GM19452 (cell line): Measurements from ENCODE around the gene ETFDH.
A peak's percentile ranks its signal among the peaks of the same experiment; 100 is the strongest.
"Not testable (repeated sequence)": the region's sequence is repeated elsewhere in the genome, so short reads cannot be mapped to it uniquely, and the experiment has no call there.

Experiments used
- ATAC-seq: cut with Tn5 transposase; IDR thresholded peaks from one replicate; pipeline ENCODE4 v1.9.1; 2021; ENCODE audit not compliant: unreplicated experiment

Gene ETFDH

DNA sequence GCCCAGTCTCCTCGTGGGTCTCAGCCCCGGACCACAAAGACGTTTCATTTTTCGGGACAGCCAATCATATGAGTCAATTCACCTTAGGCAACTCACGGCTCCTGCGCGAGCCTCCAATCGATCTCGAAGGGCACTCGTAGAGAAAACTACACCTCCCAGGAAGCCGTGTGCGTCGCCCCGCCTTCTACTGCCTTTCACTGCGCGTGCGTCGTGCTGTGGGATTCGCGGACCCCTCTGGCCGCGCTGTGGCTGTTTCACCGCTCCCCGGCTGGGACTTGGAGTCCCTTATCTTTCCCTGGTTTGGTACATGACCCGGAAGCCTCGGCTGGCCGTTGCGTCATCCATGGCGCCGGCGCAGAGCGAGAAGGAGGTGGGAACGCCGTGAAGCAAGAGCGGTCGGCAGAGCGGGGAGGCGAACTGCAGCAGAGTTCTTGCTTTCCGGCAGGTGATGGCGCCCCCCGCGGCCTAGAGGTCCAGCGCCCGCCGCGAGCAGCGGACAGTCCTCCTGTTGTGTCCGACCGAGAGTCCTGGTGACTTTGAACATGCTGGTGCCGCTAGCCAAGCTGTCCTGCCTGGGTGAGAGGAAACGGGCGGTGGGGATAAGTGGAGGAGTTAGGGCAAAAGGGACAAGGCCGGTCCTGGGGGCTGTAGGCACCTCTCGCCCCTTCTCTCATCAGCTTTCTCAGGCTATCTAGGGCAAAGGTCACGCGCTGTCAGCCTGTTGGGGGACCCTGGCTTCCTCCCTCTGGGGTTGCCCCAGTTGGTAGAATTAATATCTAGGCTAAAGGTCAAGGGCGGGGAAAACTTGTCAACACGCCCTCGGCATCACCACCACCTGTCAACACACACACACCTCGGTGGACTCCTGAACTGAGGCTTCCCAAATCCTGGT is at the start of gene ETFDH:
ETFDH (plus strand) TSS at position 382 of the 892 bp plus-strand sequence; CDS start at position 543, 161 bp downstream.
- peak; percentile 84 for ATAC-seq

DNA sequence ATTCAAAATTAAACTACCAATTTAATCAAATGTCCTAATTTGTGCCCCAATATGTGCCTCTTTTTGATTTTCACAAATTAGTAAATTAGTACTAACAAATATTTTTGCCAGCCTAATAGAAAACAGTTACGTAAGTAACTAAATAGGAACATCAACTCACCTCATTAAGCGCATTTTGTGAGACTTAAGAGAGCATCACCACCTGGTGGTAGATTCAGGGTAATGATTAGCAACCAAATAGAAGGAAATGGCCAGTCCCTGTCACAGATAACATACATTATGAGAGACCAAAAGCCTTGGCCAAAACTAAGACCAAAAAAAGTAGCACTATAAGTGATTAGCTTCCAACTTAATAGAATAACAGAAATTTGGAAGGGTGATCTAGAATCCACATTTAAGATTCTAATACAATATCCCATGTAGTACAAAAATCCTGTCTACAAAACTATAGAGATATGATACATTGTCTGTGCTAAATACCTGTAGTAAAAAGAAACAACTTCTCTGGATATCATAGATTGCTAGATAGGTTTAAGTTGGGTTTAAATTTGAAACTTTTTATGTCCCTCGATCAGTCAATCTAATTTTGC is 47.1 kb upstream of the ETFDH start:
- ATAC-seq: peak; percentile 86

DNA sequence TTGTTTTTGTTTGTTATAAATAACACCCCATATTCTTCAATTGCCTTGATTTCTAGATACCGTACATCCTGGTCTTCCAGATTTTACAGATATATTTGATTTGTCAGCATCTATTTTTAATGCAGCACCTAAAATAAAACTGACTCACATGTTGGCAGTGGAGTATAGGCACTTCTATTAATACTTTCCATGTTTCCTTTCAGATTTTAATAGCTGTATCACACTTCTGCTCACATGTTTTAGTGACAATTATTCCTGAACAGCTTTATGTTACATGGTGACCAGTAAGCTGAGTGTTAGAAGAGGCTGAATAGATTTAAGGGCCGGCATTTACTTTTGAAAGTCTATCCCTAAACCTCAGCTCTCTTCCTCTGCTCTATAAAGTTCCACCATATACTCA is 46.6 kb upstream of the ETFDH start:
- no peak for ATAC-seq

DNA sequence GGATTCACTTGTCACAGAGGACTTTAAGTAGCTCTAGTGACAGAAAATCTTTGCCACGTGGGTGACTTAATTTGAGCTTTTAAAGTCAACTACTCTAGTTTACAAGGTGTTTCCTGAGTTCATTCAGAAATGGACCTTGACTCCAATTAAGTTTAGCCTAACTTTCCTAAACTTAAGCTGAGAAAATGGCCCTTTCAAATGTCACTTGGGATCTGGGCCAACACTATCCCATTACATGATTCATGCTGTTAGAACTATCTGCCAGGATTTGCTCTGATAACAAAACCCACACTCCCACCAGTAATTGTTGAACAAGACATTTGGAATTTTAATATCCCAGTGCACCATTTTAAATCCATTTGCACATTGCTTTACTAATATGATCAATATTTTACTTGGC is 41.2 kb upstream of the ETFDH start:
- ATAC-seq: no peak

DNA sequence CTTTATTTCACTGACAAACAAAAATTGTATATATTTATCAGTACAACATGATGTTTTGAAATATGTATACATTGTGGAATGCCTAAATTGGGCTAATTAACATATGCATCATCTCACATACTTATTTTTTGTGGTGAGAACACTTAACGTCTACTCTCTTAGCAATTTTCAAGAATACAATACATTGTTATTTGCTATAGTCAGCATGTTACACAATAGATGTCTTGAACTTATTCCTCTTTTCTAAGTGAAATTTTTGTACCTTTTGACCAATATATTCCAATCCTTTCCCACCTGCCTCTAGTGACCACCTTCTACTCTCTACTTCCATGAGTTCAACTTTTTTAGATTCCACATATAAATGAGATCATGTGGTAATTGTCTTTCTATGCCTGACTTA is 35.5 kb upstream of the ETFDH start:
- no peak for ATAC-seq

DNA sequence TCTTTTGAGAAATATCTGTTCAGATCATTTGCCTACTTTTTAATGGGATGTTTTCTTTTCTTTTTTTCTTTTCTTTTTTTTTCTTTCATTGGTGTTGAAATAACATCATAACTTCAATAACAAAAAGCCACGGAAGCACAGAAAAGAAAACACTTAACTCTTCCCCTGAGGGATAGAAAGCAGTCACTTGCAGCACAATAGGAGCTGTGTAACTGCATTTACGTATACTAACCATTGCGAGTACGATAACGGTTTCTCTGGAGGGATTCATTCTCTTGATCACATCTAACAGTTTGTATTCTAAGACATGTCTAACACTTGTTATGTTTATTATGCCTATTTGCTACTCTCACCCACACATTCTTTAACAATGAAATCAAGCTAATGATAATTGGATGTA is 27.7 kb upstream of the ETFDH start:
- ATAC-seq: no peak

DNA sequence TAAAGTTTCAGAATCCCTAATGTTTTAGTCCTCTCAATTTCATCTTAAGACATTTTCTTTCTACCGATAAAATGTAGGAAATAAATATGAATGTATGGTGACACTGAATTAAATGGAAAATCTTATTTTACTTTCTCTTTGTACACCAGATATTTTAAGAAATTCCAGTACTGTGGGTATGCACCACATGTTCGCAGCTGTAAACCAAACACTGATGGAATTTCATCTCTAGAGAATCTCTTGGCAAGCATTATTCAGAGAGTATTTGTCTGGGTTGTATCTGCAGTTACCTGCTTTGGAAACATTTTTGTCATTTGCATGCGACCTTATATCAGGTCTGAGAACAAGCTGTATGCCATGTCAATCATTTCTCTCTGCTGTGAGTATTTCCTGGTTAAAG is 27.3 kb upstream of the ETFDH start:
- ATAC-seq: no peak

DNA sequence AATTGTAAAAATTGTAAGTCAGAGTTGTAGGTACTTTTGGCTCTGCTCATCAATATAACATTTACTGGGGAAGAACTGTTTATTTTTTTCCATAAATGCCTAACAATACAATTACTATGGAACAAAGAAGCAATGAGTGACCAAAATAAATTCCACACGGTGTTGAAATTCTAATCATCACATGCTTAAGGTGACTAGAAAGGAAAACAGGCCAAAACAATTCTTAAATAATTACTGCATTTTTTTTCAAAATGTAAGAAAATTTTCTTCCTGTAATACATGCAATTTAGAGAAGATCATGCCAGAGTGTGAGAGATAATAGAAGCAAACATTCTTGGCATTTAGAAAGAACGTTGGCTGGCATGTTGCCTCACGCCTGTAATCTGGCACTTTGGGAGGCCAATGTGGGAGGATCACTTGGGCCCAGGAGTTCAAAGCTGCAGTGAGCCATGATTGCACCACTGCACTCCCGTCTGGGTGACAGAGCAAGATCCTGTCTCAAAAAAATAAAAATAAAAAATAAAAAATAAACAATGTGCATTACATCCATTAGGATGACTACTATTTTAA is 22.9 kb upstream of the ETFDH start:
- ATAC-seq: no peak

DNA sequence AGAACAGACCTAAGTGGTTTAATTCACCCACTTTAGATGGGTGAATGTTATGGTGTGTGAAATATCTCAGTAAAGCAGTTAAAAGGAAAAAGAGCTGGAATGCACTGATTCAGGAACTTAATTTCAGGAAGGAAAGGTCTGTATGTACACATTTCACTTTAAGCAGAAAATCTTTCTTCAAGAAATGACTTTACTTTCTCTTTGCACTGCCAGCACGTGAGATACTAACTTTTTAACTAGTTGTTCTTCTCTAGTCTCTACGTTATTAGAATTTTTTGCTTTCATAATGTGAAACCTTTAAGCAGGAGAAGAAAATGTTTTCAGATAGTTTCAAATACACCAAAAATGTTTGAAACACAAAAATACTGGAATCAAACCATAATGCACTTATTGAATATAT is 19.2 kb upstream of the ETFDH start:
- no peak for ATAC-seq

DNA sequence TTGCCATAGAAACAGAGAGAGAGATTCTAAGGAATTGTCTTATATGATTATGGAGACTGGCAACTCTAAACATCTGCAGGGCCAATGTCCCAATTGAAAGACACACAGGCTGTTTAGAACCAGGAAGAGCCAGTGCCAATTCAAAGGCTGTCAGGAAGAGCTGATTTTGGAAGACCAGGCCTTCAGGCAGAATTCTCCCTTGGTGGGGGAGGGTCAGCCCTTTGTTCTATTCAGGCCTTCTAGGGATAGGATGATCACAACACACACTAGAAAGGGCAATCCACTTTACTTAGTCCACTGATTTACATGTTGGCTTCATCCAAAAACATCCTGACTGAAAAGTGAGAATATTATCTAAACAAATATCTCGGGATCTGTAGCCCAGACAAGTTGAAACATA is 15.7 kb upstream of the ETFDH start:
- no peak for ATAC-seq

DNA sequence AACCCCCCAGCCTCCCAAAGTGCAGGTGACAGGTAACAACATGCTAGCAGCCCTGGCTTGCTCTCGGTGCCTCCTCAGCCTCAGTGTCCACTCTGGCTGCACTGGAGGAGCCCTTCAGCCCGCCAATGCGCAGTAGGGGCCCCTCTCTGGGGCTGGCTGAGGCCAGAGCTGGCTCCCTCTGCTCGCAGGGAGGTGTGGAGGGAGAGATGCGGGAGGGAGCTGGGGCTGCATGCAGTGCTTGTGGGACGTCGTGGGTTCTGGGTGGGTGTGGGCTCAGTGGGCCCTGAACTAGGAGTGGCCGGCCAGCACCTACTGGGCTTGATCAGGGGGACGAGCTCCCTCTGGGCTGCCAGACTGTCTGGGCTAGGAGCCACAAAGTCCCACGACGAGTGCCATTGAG is 14.8 kb upstream of the ETFDH start:
- no peak for ATAC-seq

DNA sequence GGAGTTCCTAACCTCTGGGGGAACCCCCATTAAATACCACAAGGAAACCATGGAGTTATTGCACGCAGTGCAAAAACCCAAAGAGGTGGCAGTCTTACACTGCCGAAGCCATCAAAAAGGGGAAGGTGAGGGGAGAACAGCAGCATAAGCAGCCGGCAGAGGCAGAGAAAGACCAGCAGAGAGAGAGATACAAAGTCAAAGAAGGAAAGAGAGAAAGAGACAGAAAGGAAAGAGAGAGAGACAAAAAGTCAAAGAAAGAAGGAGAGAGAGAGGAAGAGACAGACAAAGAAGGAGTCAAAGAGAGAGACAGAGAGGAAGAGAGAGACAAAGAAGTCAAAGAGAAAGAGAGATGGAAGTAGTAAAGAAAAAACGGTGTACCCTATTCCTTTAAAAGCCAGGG is 8.8 kb upstream of the ETFDH start:
- ATAC-seq: not testable (repeated sequence)

DNA sequence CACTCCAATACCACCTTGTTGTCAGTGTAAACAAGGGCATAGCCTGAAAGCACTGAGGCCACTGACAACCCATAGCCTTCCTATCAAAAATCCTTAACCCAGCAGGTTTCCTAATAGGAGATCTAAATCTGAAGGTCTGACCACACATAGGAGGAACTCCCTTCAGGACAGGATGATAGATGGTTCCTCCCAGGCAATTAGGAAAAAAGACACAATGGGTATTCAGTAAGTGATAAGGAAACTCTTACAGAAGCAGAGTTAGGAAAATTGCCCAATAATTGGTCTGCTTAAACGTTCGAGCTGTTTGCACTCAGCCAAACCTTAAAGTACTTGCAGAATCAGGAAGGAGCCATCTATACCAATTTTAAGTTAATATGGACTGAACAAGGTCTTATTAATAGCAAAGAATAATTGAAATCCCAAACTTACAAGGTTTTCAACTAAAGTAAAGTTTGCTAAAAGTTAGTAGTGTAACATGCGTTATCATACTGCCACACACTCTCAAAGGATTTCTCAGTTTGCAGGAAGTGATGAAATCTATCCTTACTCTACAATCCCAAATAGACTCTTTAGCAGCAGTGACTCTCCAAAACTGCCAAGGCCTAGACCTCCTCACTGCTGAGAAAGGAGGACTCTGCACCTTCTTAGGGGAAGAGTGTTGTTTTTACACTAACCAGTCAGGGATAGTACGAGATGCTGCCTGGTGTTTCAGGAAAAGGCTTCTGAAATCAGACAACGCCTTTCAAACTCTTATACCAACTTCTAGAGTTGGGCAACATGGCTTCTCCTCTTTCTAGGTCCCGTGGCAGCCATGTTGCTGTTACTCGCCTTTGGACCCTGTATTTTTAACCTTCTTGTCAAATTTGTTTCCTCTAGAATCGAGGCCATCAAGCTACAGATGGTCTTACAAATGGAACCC is 8.1 kb upstream of the ETFDH start:
- ATAC-seq: not testable (repeated sequence)

DNA sequence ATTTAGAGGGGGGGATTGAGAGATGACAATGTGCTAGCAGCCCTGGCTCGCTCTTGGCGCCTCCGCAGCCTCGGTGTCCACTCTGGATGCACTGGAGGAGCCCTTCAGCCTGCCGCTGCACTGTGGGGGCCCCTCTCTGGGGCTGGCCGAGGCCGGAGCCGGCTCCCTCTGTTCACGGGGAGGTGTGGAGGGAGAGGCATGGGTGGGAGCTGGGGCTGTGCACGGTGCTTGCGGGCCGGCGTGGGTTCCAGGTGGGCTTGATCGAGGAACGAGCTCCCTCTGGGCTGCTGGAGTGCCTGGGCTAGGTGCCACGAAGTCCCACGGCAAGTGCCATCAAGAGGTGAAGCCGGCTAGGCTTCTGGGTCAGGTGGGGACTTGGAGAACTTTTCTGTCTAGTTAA is 7.3 kb upstream of the ETFDH start:
- no peak for ATAC-seq

DNA sequence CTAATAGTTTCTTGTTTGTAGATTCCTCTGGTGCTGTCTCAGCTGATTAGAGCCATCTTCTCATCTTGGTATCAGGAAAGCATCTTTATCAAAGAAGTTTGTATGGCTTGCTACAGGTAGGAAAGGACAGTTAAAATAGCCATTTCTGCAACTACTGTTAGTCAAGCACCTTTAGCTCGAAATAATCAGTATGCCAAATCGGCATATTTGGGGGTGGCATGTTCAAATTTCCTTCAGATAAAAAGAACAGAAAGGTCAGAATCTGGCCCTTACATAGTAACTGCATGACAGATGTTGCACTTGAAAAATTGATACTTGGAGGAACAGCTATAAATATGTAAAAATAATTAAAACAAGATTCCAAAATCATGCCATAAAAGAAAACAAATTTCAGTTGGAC is 5.2 kb upstream of the ETFDH start:
- ATAC-seq: no peak

DNA sequence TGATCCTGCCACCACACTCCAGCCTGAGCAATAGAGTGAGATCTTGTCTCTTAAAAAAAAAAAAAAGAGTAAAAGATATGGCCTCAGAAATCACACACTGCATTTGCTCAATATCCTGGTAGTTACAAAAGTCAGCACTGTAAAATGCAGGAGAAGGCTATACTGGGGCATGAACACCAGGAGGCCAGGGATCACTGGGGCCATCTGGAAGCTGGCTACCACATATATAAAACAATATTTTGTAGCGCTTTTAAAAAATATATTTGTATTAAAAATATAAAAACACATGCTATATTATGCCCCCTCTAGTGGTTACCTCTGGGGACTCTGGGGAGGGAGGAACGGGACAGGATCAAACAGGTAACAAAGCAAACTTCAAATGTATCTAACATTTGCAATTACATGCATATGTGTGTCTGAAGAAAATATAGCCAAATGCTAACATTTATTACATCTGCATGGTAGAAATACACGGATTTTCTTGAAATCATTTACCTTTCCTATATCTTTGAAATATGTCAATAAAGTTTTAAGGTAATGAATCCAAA is 4.4 kb upstream of the ETFDH start:
- ATAC-seq: no peak

DNA sequence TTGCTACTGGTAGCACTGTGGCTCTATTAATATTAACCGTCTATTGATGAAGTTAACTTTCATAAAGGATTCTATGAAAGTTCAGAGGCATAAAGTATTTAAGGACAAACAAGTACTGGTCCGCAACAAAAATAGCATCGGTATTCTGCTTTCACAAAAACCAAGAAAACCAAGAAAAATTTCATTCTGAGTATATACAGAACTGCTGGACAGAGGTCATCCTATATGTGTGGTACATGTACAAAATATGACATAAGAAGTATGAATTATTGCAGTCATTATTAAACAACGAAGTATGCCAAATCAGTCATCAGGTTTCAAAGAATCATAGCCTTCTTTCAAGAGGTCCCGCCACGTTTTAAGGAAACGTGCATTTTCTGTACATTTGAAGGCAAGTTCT is 2.8 kb upstream of the ETFDH start:
- no peak for ATAC-seq

DNA sequence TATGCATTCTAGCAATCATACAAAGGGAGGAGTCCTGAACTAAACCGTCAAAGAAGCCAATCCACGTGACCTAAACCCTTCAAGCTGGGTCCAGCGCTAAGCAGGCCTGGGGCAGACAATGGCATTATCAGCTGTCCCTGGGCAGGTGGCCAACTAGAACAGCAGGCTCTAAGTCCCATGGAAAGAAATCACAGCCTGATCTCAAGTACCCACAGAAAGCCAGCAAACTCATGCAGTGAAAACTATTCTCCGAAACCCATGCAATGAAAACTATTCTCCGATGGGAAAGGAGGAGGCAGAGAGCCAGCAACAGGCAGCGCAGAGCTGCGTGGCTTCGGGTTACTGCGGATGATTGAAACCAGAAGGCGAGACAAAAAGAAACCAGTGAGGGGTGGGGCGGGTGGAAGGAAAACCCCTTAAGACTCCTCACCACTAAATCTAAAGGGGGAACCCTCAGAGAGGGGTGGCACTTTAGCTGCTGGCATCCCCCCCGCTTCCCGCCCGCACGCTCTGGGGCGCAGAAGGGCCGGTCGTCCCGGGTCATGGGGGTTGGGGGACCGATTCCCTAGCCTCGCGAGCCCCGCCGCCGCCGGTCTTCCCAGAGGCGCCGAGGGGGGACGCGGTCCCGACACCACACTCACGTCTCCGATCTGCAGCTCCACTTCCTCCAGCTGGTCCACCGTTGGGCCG is 976 bp upstream of the ETFDH start:
- peak; percentile 28 for ATAC-seq

DNA sequence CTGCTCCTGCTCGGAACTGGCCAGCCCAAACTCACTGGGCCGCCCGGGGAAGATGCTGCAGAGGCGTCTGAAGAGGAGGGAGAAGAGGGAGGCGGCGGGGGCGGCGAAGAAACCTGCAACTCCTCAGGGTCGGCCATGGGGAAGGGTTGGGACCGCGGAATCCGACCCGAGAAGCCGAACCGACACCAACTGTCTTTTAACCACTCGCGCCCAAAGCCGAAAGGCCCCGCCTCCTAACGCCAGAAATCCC is 506 bp upstream of the ETFDH start, which contains the start of gene C4orf46:
C4orf46 (minus strand) TSS at position 223 of the 250 bp plus-strand sequence; CDS start at position 137, 86 bp downstream.
- ATAC-seq: no peak

DNA sequence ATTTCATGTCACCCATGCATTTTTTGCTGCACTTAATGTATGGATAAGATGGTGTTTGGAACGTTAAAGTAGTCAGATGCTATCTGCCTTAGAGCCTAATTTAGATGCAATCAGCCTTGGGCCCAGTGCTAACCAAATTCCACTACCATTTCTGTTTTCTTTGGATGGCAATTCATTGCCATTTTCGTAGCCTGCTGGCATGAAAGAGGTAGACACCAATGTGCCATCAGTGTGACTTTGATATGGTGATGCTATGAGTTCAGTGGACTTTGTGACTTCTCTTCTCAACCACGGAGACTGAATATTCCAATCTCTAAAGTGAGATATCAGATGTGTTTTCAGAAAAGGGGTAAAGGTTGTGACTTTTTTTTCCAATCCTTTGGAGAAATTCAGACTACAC is 1.5 kb downstream of the ETFDH start:
- ATAC-seq: no peak

DNA sequence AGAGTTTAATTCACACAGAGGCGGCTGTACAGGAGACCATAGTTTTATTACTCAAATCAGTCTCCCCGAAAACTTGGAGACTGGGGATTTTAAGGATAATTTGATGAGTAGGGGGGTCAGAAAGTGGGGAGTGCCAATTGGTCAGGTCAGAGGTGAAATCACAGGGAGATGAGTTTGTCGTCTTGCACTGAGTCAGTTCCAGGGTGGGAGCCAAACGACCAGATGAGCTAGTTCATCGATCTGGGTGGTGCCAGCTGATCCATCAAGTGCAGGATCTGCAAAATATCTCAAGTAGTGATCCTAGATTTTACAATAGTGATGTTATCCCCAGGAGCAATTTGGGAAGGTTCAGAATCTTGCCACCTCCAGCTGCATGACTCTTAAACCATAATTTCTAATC is 4.0 kb downstream of the ETFDH start:
- ATAC-seq: no peak
